CD4-positive, alpha-beta T cell treated with Interleukin-15 for 4 hours (primary cell): ENCODE measurements around the gene SYCP1.
"Not testable (repeated sequence)": the region's sequence is repeated elsewhere in the genome, so short reads cannot be mapped to it uniquely, and the experiment has no call there.

ENCODE experiments used
- DNase-seq: peaks from one replicate; pipeline ENCODE4 v3.0.0-alpha.2; 2020; ENCODE audit warnings: low spot score

Gene SYCP1

GRCh38 chr1:114854693-114855320 lies at the start of gene SYCP1:
SYCP1 (plus strand) TSS chr1:114854863; CDS start chr1:114855465, 602 bp downstream.
- no peak for DNase-seq

- no peak for DNase-seq
Measured at GRCh38 chr1:114819869-114820268, 34.8 kb upstream of the SYCP1 start.

- no peak for DNase-seq
Measured at GRCh38 chr1:114820392-114820791, 34.3 kb upstream of the SYCP1 start.

GRCh38 chr1:114821978-114822377 lies 32.7 kb upstream of the SYCP1 start:
- DNase-seq = no peak

GRCh38 chr1:114828251-114828650 lies 26.4 kb upstream of the SYCP1 start:
- no peak for DNase-seq

GRCh38 chr1:114830075-114830474 lies 24.6 kb upstream of the SYCP1 start:
- DNase-seq = not testable (repeated sequence)

GRCh38 chr1:114831276-114831994 lies 23.2 kb upstream of the SYCP1 start:
- no peak for DNase-seq

- no peak for DNase-seq
Measured at GRCh38 chr1:114832057-114832456, 22.6 kb upstream of the SYCP1 start.

- DNase-seq = no peak
Measured at GRCh38 chr1:114833421-114833820, 21.2 kb upstream of the SYCP1 start.

- no peak for DNase-seq
Measured at GRCh38 chr1:114844270-114844669, 10.4 kb upstream of the SYCP1 start.

GRCh38 chr1:114853584-114853983 lies 1.1 kb upstream of the SYCP1 start:
- DNase-seq = no peak

- no peak for DNase-seq
Measured at GRCh38 chr1:114861384-114861783, 6.7 kb downstream of the SYCP1 start.

GRCh38 chr1:114892194-114892918 lies 37.7 kb downstream of the SYCP1 start:
- no peak for DNase-seq

GRCh38 chr1:114896795-114897194 lies 42.1 kb downstream of the SYCP1 start:
- DNase-seq = no peak

GRCh38 chr1:114901814-114902213 lies 47.2 kb downstream of the SYCP1 start:
- no peak for DNase-seq

GRCh38 chr1:114902343-114902742 lies 47.7 kb downstream of the SYCP1 start:
- no peak for DNase-seq

GRCh38 chr1:114903480-114903879 lies 48.8 kb downstream of the SYCP1 start:
- DNase-seq = no peak

- not testable (repeated sequence) for DNase-seq
Measured at GRCh38 chr1:114915720-114916119, 61.1 kb downstream of the SYCP1 start.

GRCh38 chr1:114926607-114927006 lies 71.9 kb downstream of the SYCP1 start:
- DNase-seq = no peak

GRCh38 chr1:114927401-114927800 lies 72.7 kb downstream of the SYCP1 start:
- no peak for DNase-seq

- no peak for DNase-seq
Measured at GRCh38 chr1:114956570-114956969, 101.9 kb downstream of the SYCP1 start.

- no peak for DNase-seq
Measured at GRCh38 chr1:114959423-114959822, 104.8 kb downstream of the SYCP1 start.

GRCh38 chr1:114976891-114977290 lies 122.2 kb downstream of the SYCP1 start:
- no peak for DNase-seq
